Esophagus muscularis mucosa (tissue), 3 donors: Measurements from ENCODE around the gene GTSE1.
"Not testable (repeated sequence)": the region's sequence is repeated elsewhere in the genome, so short reads cannot be mapped to it uniquely, and the experiment has no call there.

Experiments
- CTCF ChIP-seq, 3 experiments: fragments of 200-600 bp in 2 of 3; fragments of 450-650 bp in 1 of 3; sonication (generic) in 2 of 3; IDR thresholded peaks; one replicate each; pipeline ENCODE4 v1.5.1; 2017 to 2019; ENCODE audit warnings: antibody characterized with exemption in 3 of 3, mild to moderate bottlenecking in 2 of 3, moderate library complexity in 1 of 3
- EP300 ChIP-seq: sonication (generic); formaldehyde crosslinking; IDR thresholded peaks from one replicate; pipeline ENCODE4 v1.6.1; 2017; ENCODE audit warnings: antibody characterized with exemption

DNA sequence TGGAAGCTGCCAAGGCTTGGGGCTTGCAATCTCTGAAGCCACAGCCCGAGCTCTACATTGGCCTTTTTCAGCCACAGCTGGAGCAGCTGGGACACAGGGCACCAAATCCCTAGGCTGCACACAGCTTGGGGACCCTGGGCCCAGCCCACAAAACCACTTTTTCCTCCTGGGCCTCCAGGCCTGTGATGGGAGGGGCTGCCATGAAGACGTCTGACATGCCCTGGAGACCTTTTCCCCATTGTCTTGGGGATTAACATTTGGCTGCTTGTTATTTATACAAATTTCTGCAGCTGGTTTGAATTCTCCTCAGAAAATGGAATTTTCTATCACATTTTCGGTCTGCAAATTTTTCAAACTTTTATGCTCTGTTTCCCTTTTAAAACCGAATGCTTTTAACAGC lies 31.0 kb upstream of the GTSE1 start:
- TF ChIP-seq CTCF (IDR thresholded peaks at IDR 0.05); EP300: not testable (repeated sequence)
